MM.1S (cell line): ENCODE data around the gene SMAD3.

Source experiments
- DNase-seq: peaks from one replicate; pipeline ENCODE4 v3.0.0-alpha.2; 2015
- H2AFZ ChIP-seq: fragments of 300-600 bp; sonication (generic); 2 replicates; pipeline ENCODE4 v1.6.0; 2016; ENCODE audit warnings: antibody characterized with exemption, low read length
- H3F3A ChIP-seq: fragments of 300-600 bp; sonication (generic); 2 replicates; pipeline ENCODE4 v1.6.1; 2016; ENCODE audit warnings: mild to moderate bottlenecking, antibody characterized with exemption, low read length, moderate library complexity, mixed read lengths; ENCODE audit not compliant: insufficient read depth
- H3K27ac ChIP-seq: fragments of 300-600 bp; sonication (generic); 2 replicates; pipeline ENCODE4 v1.5.1; 2016; ENCODE audit warnings: mild to moderate bottlenecking, low read length
- H3K27me3 ChIP-seq: fragments of 300-600 bp; sonication (generic); replicated peaks from 2 replicates; pipeline ENCODE4 v1.6.0; 2016; ENCODE audit warnings: low read length; ENCODE audit not compliant: insufficient read depth
- H3K36me3 ChIP-seq: fragments of 300-600 bp; sonication (generic); replicated peaks from 2 replicates; pipeline ENCODE4 v1.6.1; 2016; ENCODE audit warnings: mild to moderate bottlenecking, low read length, mixed read lengths; ENCODE audit not compliant: insufficient read depth
- H3K4me1 ChIP-seq: fragments of 300-600 bp; sonication (generic); 2 replicates; pipeline ENCODE4 v1.6.1; 2016; ENCODE audit warnings: low read length, mixed read lengths
- H3K4me2 ChIP-seq: fragments of 300-600 bp; sonication (generic); 2 replicates; pipeline ENCODE4 v1.6.0; 2016; ENCODE audit warnings: low read depth, low read length
- H3K4me3 ChIP-seq: fragments of 300-600 bp; sonication (generic); 2 replicates; pipeline ENCODE4 v1.5.1; 2016; ENCODE audit warnings: low read length, mixed read lengths
- H3K79me2 ChIP-seq: fragments of 300-600 bp; sonication (generic); 2 replicates; pipeline ENCODE4 v1.6.1; 2016; ENCODE audit warnings: mixed run types, low read length, mixed read lengths
- H3K9ac ChIP-seq: fragments of 300-600 bp; sonication (generic); 2 replicates; pipeline ENCODE4 v1.6.1; 2016; ENCODE audit warnings: low read length, mixed read lengths
- H3K9me2 ChIP-seq: fragments of 300-600 bp; sonication (generic); replicated peaks from 2 replicates; pipeline ENCODE4 v1.6.1; 2016; ENCODE audit warnings: mild to moderate bottlenecking, low read length, mixed read lengths; ENCODE audit not compliant: insufficient read depth
- H3K9me3 ChIP-seq: fragments of 300-600 bp; sonication (generic); replicated peaks from 2 replicates; pipeline ENCODE4 v1.6.1; 2016; ENCODE audit warnings: mild to moderate bottlenecking, low read length, mixed read lengths; ENCODE audit not compliant: insufficient read depth
- H4K20me1 ChIP-seq: fragments of 300-600 bp; sonication (generic); 2 replicates; pipeline ENCODE4 v1.6.1; 2016; ENCODE audit warnings: mild to moderate bottlenecking, low read length, moderate library complexity, mixed read lengths; ENCODE audit not compliant: insufficient read depth
- CTCF ChIP-seq: fragments of 300-600 bp; sonication (generic); IDR thresholded peaks from 2 replicates; pipeline ENCODE4 v1.5.1; 2016; ENCODE audit warnings: antibody characterized with exemption, low read length, mixed read lengths
- EZH2 ChIP-seq: fragments of 300-600 bp; sonication (generic); optimal IDR thresholded peaks from 2 replicates; pipeline ENCODE3; 2017; ENCODE audit warnings: low read depth, mild to moderate bottlenecking, antibody characterized with exemption, low read length, mixed read lengths
- EZH2phosphoT487 ChIP-seq: fragments of 300-600 bp; sonication (generic); IDR thresholded peaks from 2 replicates; pipeline ENCODE4 v1.6.1; 2018; ENCODE audit warnings: antibody characterized with exemption, low read length

SMAD3 gene

GRCh38 chr15:67184208-67184925 lies 119.0 kb downstream of the SMAD3 start:
- no peak overlapping the region for H3K4me3 ChIP-seq
- H3K27ac ChIP-seq: no peak overlapping the region
- no peaks in the 10 kb centered on the region for H3K9me2 ChIP-seq
- H3K79me2 ChIP-seq: no peaks in the 10 kb centered on the region
- H2AFZ ChIP-seq: no peak overlapping the region
- H3K36me3 ChIP-seq: no peaks in the 10 kb centered on the region
- H3K9ac ChIP-seq: no peak overlapping the region
- no peaks in the 10 kb centered on the region for H3F3A ChIP-seq
- DNase-seq: no peak
- no peak overlapping the region for H3K4me2 ChIP-seq
- no peaks in the 10 kb centered on the region for H3K9me3 ChIP-seq
- no peaks in the 10 kb centered on the region for H3K27me3 ChIP-seq
- H4K20me1 ChIP-seq: no peaks in the 10 kb centered on the region
- no peaks in the 10 kb centered on the region for H3K4me1 ChIP-seq
- no peak for TF ChIP-seq EZH2
- TF ChIP-seq EZH2phosphoT487: no peak
- no peak for TF ChIP-seq CTCF

- H4K20me1 ChIP-seq: no peaks in the 10 kb centered on the region
Observed at GRCh38 chr15:67185051-67185450, 119.6 kb downstream of the SMAD3 start.

GRCh38 chr15:67185621-67186225 lies 120.3 kb downstream of the SMAD3 start:
- no peaks in the 10 kb centered on the region for H3K4me1 ChIP-seq
- H3K27ac ChIP-seq: no peak overlapping the region
- no peak overlapping the region for H2AFZ ChIP-seq
- no peaks in the 10 kb centered on the region for H3K79me2 ChIP-seq
- H3K4me3 ChIP-seq: no peak overlapping the region
- no peaks in the 10 kb centered on the region for H4K20me1 ChIP-seq
- peak; percentile 15 for DNase-seq
- no peak overlapping the region for H3K4me2 ChIP-seq
- H3K9ac ChIP-seq: no peak overlapping the region
- H3K27me3 ChIP-seq: no peaks in the 10 kb centered on the region
- no peaks in the 10 kb centered on the region for H3F3A ChIP-seq
- no peaks in the 10 kb centered on the region for H3K9me3 ChIP-seq
- TF ChIP-seq CTCF: no peak
- no peak for TF ChIP-seq EZH2
- no peak for TF ChIP-seq EZH2phosphoT487
- no peaks in the 10 kb centered on the region for H3K9me2 ChIP-seq
- H3K36me3 ChIP-seq: no peaks in the 10 kb centered on the region

More at GRCh38 chr15:67185051-67185450, 119.6 kb downstream of the SMAD3 start:
- H3K27ac ChIP-seq: no peak overlapping the region
- no peak for TF ChIP-seq EZH2
- no peaks in the 10 kb centered on the region for H3K36me3 ChIP-seq
- no peak overlapping the region for H2AFZ ChIP-seq
- DNase-seq: no peak
- no peaks in the 10 kb centered on the region for H3F3A ChIP-seq
- no peaks in the 10 kb centered on the region for H3K9me3 ChIP-seq
- H3K79me2 ChIP-seq: no peaks in the 10 kb centered on the region
- no peaks in the 10 kb centered on the region for H3K27me3 ChIP-seq
- H3K9ac ChIP-seq: no peak overlapping the region
- H3K4me3 ChIP-seq: no peak overlapping the region
- H3K4me1 ChIP-seq: no peaks in the 10 kb centered on the region
- no peak overlapping the region for H3K4me2 ChIP-seq
- H3K9me2 ChIP-seq: no peaks in the 10 kb centered on the region

- DNase-seq: no peak
Observed at GRCh38 chr15:67186226-67186649, 120.8 kb downstream of the SMAD3 start.

More at GRCh38 chr15:67186226-67186649, 120.8 kb downstream of the SMAD3 start:
- Histone ChIP-seq H3K27ac (no peak overlapping the region), H3K27me3 (no peaks in the 10 kb centered on the region), H2AFZ (no peak overlapping the region), H3F3A (no peaks in the 10 kb centered on the region), H3K4me1 (no peaks in the 10 kb centered on the region), H3K9me3 (no peaks in the 10 kb centered on the region), H4K20me1 (no peaks in the 10 kb centered on the region), H3K36me3 (no peaks in the 10 kb centered on the region), H3K9ac (no peak overlapping the region), H3K4me2 (no peak overlapping the region), H3K4me3 (no peak overlapping the region), H3K79me2 (no peaks in the 10 kb centered on the region), H3K9me2 (no peaks in the 10 kb centered on the region)
- no peak for TF ChIP-seq EZH2
